Stimulated activated CD8-positive, alpha-beta memory T cell treated with anti-CD3 and anti-CD28 coated beads, Interleukin-15, amount 100 ng/mL, for 1 hour (primary cell): ENCODE measurements around the gene RNF32.
"Not testable (repeated sequence)": the region's sequence is repeated elsewhere in the genome, so short reads cannot be mapped to it uniquely, and the experiment has no call there.

Experiments used
- DNase-seq: peaks from one replicate; pipeline ENCODE4 v3.0.0-alpha.2; 2020; ENCODE audit warnings: low read depth

The RNF32 gene

GRCh38 chr7:156642306-156643045 is 1.9 kb downstream of the RNF32 start:
- no peak for DNase-seq

GRCh38 chr7:156647330-156647729 is 6.8 kb downstream of the RNF32 start:
- not testable (repeated sequence) for DNase-seq

DNA sequence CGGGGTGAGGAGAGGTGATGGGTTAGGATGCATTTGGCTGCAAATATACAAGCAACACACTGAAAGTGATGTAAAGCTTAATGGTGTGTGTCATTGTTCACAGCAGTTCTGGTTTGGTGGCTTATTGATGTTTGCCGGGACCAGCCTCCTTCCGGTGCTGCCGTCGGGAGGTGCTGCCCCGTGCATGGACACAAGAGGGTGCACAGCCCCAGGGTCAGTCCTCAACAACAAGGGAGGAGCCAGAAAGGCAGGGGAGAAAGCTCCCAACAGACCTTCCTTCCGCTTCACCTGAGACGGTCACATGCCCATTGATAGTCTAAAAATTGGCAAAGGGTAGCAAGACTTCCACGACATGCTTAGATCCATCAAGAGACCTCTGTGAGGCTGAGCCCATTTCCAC is 9.5 kb downstream of the RNF32 start:
- no peak for DNase-seq

- DNase-seq = no peak
Measured at GRCh38 chr7:156651474-156651873, 10.9 kb downstream of the RNF32 start.

DNA sequence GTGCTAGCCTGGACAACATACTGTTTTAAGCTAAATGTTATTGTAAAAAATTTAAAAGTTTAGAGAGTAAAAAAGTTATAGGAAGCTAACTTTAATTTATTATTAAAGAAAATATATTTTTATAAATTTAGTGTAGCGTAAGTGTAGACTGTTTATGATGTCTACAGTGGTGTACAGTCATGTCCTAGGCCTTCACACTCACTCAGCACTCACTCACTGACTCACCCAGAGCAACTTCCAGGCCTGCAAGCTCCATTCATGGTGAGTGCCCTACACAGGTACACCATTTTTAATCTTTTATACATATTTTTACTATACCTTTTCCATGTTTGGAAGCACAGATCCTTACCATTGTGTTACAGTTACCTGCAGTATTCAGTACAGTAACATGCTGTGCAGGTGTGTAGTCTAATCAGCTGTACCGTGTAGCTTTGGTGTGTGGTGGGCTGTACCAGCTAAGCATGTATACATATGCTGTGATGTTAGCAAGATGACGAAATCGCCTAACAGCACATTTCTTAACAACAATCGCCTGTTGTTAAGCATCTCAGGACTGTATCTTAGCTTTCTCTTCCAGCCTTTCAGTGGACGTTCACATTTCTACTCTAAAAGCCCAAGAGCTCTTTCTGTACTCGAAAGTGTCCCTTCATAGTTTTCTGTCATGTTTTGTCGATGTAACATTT is 12.5 kb downstream of the RNF32 start:
- DNase-seq = no peak

GRCh38 chr7:156654511-156655234 is 14.1 kb downstream of the RNF32 start:
- DNase-seq = no peak

GRCh38 chr7:156655251-156655650 is 14.7 kb downstream of the RNF32 start:
- DNase-seq = no peak

GRCh38 chr7:156655983-156656382 is 15.4 kb downstream of the RNF32 start:
- no peak for DNase-seq

DNA sequence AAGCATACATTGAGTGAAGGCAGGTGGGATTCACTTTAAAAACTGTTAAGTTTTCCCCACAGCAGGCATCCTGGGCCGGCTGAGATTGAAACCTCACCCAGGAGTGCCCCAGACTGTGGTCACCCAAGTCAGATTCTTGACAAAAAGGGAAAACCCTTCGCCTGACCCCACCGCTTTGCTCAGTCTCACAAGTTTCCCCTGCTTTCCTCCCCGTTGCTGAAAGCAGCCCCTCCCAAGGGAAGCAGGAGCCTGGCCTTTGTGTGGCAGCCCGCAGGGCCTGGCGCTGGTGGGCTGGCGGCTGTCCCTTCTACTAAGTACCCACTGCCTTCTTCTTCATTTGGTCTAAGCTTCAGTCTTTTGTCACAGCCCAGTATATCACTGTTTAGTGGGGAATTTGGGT is 16.0 kb downstream of the RNF32 start:
- DNase-seq = no peak

DNA sequence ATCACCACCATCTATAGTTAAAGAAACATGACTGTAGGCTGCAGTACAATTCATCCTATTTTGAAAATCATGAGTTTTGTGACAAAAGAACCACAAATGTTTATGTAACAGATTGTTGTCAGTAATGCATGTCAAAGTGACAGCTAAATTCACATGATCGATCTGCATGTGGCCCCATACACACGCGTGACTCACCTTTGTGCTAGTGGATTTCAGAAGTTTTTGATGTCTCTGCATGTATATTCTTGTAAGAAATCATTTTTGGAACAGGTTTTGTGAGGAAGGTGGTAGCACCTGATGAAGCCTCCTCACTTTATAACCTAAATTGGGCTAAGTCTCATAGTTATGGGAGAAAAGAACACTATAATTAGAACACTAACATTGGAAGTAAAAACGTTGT is 17.1 kb downstream of the RNF32 start:
- DNase-seq = no peak

- DNase-seq = no peak
Measured at GRCh38 chr7:156659203-156659602, 18.6 kb downstream of the RNF32 start.

DNA sequence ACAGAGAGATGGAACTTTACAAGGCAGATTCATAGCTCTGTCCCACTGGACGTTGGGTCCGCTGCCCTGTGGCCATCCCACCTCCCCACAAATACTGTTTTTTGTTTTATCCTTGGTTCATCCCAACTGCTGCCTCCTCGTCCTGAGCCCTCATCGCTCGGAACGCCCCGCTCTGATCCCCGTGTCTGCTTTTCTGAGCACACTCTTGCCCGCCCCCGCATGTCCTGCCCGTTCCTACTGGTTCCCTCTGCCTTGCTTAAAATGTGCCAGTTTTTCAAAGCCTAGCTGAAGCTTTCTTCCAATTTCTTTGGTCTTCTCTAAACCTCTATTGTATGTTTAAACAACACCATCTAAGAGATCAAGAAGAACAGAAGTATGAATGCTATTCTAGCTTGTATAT is 19.4 kb downstream of the RNF32 start:
- no peak for DNase-seq

- no peak for DNase-seq
Measured at GRCh38 chr7:156661637-156662036, 21.1 kb downstream of the RNF32 start.

DNA sequence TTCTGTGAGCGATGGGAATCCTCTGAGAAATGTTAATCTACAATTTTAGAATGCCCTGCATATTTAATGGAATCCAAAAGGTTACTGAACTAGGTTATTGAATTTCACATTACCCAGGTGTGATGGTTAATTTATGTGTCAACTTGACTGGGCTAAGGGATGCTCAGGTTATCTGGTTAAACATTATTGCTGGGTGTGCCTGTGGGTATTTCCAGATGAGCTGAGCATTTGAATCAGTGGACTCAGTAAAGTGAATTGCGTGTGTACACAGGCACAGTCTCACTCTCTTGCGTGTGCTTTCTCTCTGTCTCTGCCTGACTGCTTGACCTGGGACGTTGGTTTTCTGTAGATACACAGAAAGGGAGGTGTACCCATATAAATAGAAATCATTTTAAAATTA is 21.7 kb downstream of the RNF32 start:
- no peak for DNase-seq

DNA sequence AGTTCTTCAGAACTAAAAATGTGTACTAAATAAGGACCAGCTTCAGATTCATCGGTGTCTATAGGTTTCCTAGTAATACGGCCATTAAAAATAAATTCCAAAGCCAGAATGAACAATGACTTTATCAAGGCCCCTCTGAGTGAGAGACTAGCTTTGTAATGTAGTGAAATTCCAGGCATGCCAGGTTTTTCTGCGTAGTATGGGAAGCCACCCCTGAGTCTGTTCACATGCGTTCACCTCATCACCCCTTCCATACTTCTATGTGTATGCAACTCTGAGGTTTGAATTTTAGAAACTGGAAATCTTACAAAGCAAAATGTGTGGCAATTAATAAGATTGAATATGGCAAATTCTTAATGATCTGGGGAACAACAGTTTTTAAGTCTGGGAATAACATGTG is 24.5 kb downstream of the RNF32 start:
- DNase-seq = no peak

DNA sequence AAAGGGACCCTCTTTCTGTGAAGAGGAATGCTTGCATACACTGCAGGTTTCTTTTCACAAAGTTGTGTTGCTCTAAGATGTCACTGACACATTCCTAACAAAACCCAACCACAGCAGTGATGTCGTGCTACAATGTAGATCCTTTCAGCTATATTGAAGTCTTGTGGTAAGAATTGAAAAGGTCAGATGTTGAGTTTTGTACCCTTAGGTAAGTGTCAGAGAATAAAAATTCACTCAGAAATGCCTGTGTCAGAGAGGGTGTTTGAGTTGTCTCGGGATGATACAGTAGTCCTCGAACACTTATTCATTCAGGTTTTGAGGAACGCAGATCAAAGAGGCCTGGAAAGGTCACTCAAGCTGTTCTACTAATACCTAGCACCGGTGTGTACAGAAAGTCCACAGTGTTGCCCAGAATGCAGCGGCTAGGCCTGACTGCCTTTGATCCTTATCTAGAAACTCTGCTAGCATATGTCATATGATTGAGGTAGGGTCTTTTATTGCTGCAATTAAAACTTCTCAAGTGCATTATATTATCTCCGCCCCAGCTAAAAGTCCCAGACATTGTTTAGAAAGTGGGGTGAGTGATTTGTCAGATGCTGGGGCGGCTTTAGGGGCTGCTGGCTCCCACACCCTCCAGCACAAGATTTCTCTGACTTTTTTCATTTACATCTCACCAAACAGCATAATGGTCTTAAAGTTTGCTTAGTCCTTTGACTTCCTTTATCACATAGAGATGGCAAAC is 26.0 kb downstream of the RNF32 start:
- no peak for DNase-seq

- no peak for DNase-seq
Measured at GRCh38 chr7:156667110-156667426, 26.5 kb downstream of the RNF32 start.

GRCh38 chr7:156668130-156668741 is 27.7 kb downstream of the RNF32 start:
- DNase-seq = no peak

GRCh38 chr7:156669035-156669828 is 28.7 kb downstream of the RNF32 start:
- no peak for DNase-seq

DNA sequence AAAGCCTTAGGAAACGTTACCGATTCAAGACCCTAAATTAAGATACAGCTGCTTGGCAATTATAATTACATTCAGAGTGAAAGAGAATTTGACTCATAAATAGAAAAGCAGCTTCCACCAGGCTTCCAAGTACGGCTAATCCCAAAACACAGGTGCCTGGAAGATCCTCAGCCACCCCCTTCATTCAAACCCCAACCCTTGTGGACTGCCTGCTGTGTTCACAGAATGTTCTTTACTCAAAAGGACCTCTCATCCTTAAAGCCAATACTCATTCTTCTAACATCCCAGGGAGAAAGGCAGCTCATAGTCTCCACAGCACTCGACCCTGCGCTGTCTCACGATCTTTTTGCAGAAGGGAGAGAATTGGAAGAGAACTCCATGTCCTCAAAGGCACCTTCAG is 32.9 kb downstream of the RNF32 start:
- no peak for DNase-seq

DNA sequence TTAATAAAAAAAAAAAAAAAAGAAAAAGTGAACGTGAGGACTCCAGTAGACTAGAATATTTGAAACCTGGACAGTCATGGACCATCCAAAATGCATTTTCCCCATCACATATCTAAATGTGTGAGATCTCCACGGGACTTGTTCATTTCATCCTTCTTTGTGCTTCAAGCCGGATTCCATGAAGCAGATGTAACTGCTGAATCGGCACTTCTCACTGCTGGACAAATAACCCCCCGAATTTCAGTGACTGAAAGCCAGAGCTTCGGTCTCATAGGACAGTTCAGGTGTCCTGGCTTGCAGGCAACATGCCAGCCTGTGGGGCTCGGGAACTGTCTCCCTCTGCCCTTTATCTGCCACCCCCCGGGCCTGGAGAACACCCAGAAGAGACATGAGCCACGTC is 33.3 kb downstream of the RNF32 start:
- DNase-seq = no peak
